Spinal cord (tissue), 10 donors: Measurements from ENCODE around the gene MAML3. TPM values are rescaled to one million over a fixed set of nuclear protein-coding genes. Genes with fewer than 3 reads are reported as not detected.
"Not testable (repeated sequence)": the region's sequence is repeated elsewhere in the genome, so short reads cannot be mapped to it uniquely, and the experiment has no call there.

Experiments
- DNase-seq, 6 donors: peaks; one replicate each; pipeline versions ENCODE4 v3.0.0 to v3.0.0-alpha.2; 2013 to 2015; ENCODE audit warnings: low spot score in 6 of 6, low read depth in 4 of 6
- H3K27ac ChIP-seq: one replicate; pipeline ENCODE4 v1.5.1; 2013; ENCODE audit warnings: low read depth, low read length, control low read depth
- H3K27me3 ChIP-seq: one replicate; pipeline ENCODE4 v1.6.1; 2013; ENCODE audit warnings: low read length; ENCODE audit not compliant: control insufficient read depth, insufficient read depth
- H3K36me3 ChIP-seq: one replicate; pipeline ENCODE4 v1.6.1; 2013; ENCODE audit warnings: low read length; ENCODE audit not compliant: control insufficient read depth, insufficient read depth
- H3K4me1 ChIP-seq: one replicate; pipeline ENCODE4 v1.6.1; 2013; ENCODE audit warnings: low read length; ENCODE audit not compliant: control insufficient read depth, insufficient read depth
- H3K4me3 ChIP-seq: one replicate; pipeline ENCODE4 v1.5.1; 2013; ENCODE audit warnings: low read depth, low read length, control low read depth
- H3K9me3 ChIP-seq: one replicate; pipeline ENCODE4 v1.6.1; 2013; ENCODE audit warnings: low read length; ENCODE audit not compliant: control insufficient read depth, insufficient read depth
- WGBS: methylation state at CpG from one replicate; pipeline ENCODE4 v1.1.5; 2013; ENCODE audit warnings: missing lambda C conversion rate; ENCODE audit not compliant: insufficient coverage; 5-methylcytosine and 5-hydroxymethylcytosine counted together
- polyA plus RNA-seq, 2 donors: library from polyadenylated mRNA; unstranded; fragments of 120-200 nt; gene quantifications; one replicate each; pipeline ENCODE4 v1.2.1, GENCODE V29; 2013; ENCODE audit not compliant: insufficient read length in 2 of 2
- total RNA-seq, 2 donors: library from RNA; depleted of rRNA in 1 of 2; stranded (reverse); fragments of 120-200 nt in 1 of 2; fragments of >200 nt in 1 of 2; gene quantifications; one replicate each; pipeline versions ENCODE4 v1.2.3 to v1.2.4, GENCODE V29; 2013 to 2014
- donor health status: healthy.

The MAML3 gene
- total and polyA plus RNA-seq, 4 donors = 6.0 to 11.0 (median 8.2) TPM

DNA sequence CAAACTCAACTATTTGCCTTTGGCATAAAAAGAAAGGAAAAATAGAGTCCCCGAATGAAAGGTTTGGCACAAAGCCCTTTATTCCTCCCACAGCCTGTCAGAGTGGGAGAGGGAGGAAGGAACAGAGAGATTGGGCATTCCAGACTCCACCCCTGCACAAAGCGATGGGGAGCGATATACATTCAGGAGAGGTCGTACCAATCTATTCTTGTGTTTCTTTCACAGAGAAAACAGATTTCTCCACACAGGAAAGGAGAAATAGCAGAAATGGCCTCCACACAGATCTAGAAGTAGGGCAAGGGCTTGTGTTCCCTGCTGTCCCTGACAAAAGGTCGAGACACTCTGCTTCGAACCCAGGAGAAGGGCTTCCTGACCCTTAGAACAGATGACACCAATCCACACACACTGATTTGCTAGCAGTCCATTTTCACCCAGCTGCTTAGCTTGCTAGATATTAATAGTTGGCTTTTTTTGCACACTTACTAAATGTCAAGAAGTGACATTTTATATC lies 197.4 kb downstream of the MAML3 start:
- Histone ChIP-seq H3K27me3 (peaks cover 2% of the 10 kb centered on the region), H3K9me3 (no peaks in the 10 kb centered on the region), H3K36me3 (no peaks in the 10 kb centered on the region), H3K27ac (peak overlapping the region; percentile 53), H3K4me3 (no peak overlapping the region), H3K4me1 (no peaks in the 10 kb centered on the region)
- WGBS = 100% methylated on average over 1 of the region's 6 CpGs
- peak in 2 of 6 donors; percentile 80 to 85 for DNase-seq

DNA sequence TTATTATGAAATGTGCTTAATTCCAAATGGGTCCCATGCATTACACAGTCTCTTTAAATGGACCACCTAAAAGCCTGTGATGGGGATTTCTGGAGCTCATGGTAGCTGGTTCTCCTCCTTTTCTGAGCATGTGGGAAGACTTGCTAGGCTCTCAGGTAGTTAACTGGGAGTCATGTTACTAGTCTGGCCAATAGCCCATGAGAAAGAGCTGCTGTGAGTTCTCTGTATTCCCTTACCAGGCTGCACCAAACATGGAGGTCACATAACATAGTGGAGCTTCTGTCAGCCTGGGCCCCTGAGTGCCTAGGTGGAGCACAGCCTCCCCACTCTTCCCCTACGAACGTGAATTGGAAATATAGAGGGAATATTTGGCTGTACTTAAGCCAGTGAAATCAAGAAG lies 198.4 kb downstream of the MAML3 start:
- Histone ChIP-seq H3K36me3 (no peaks in the 10 kb centered on the region), H3K4me1 (no peaks in the 10 kb centered on the region), H3K9me3 (no peaks in the 10 kb centered on the region), H3K27ac (no peak overlapping the region), H3K4me3 (no peak overlapping the region), H3K27me3 (peaks cover 2% of the 10 kb centered on the region)
- no peak for DNase-seq
- no CpG with 5 or more reads among the region's 2 CpGs for WGBS

DNA sequence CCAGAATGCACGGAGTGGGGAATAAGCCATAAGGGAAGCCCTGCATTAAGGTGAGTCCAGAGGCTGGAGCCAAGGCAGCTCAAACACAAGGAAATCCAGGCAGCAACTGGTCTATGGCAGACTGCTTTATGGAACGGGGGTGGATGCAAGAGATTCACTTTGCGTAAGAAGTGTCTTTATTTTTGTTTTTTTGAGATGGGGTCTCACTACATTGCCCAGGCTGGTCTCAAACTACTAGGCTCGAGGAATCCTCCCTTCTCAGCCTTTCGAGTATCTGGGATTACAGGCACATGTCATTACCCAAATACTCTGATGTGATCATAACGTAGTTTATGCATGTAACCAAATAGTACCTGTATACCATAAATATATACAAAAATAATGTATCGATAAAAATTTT lies 199.5 kb downstream of the MAML3 start:
- H3K27me3 ChIP-seq = peaks cover 2% of the 10 kb centered on the region
- no peaks in the 10 kb centered on the region for H3K9me3 ChIP-seq
- no peak overlapping the region for H3K27ac ChIP-seq
- DNase-seq = no peak
- no peaks in the 10 kb centered on the region for H3K4me1 ChIP-seq
- WGBS = no CpG with 5 or more reads among the region's 7 CpGs
- H3K36me3 ChIP-seq = no peaks in the 10 kb centered on the region
- no peak overlapping the region for H3K4me3 ChIP-seq

DNA sequence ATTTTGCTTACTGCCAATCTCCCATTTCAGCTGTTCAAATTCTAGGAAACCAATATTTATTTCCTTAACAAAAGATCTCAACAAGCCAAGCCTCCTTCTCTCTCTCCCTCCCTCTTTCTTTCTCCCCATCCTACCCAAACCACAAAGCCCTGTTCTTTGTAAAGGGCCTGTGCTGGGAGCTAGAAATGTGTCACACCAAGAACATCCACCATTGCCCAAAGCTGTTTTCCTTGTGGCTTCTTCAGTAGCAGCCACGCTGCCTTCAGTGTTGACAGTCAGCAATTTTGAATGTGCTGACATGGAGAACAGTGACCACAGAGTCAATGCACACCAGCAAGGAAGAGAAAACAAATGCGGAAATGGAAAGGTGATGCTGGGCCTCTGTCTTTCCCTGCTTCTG lies 203.0 kb downstream of the MAML3 start:
- no peaks in the 10 kb centered on the region for H3K27me3 ChIP-seq
- H3K9me3 ChIP-seq = no peaks in the 10 kb centered on the region
- H3K36me3 ChIP-seq = no peaks in the 10 kb centered on the region
- H3K27ac ChIP-seq = no peak overlapping the region
- H3K4me1 ChIP-seq = no peaks in the 10 kb centered on the region
- H3K4me3 ChIP-seq = no peak overlapping the region
- DNase-seq = no peak
- WGBS = 86% methylated on average over 2 of the region's 2 CpGs

DNA sequence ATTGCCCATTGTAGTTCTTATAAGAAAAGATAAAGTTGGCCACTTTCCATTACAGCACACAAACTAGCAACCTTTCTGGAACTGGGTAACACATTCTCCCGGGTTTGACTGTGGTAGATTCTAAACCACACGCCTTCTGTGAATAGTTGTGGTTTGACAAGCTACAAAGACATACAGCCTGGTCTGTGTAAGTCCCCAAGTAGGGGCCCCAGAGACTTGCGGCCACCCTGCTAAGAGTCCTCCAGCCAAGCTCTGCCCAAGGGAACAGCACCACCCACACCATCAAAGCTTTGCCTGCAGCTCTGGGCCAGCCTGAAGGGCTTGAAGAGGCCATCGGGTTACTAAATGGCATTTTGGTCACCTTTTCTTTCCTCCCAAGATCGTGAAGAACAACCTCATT lies 203.4 kb downstream of the MAML3 start:
- Histone ChIP-seq H3K4me1 (no peaks in the 10 kb centered on the region), H3K4me3 (no peak overlapping the region), H3K27ac (no peak overlapping the region), H3K27me3 (no peaks in the 10 kb centered on the region), H3K9me3 (no peaks in the 10 kb centered on the region), H3K36me3 (no peaks in the 10 kb centered on the region)
- no peak for DNase-seq
- WGBS = 84% methylated on average over 3 of the region's 5 CpGs

DNA sequence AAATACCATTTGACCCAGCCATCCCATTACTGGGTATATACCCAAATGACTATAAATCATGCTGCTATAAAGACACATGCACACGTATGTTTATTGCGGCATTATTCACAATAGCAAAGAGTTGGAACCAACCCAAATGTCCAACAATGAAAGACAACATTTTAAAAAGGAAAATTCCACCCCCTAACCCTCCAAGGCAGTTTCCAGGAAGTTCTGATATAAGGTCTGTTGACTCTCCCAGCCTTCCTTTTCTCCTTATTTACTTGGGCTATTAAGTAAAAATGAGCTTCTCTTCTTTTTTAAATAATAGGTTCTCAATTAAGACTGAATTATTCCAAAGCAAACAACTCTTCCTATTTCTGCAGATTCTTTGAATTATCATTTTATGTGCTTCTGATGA lies 209.1 kb downstream of the MAML3 start:
- DNase-seq, H3K27ac ChIP-seq, H3K4me3 ChIP-seq, H3K27me3 ChIP-seq, H3K36me3 ChIP-seq, H3K9me3 ChIP-seq, H3K4me1 ChIP-seq: not testable (repeated sequence)
- no CpG with 5 or more reads among the region's 2 CpGs for whole genome bisulfite sequencing

DNA sequence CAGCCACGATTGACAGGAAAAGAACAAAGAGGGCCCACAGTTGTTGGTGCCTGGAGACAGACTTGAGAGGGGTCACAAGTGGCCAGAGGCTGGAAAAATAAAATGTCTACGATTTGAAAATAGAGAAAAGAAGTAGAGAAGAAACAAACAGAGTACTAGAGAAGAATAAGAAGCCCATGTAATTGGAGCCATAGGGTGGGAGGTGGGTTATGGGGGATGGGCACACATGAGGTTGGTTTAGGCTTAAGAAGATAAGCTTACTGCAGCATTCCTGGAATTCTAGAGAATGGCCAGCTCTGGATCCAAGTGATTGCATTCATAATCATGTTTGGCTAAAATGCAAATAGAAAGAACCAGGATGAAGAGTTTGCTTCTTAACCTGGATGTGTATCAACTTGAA lies 210.7 kb downstream of the MAML3 start:
- H3K27ac ChIP-seq = no peak overlapping the region
- no peaks in the 10 kb centered on the region for H3K36me3 ChIP-seq
- no peak for DNase-seq
- H3K27me3 ChIP-seq = no peaks in the 10 kb centered on the region
- no peaks in the 10 kb centered on the region for H3K9me3 ChIP-seq
- WGBS = 55% methylated on average over 1 of the region's 2 CpGs
- H3K4me1 ChIP-seq = no peaks in the 10 kb centered on the region
- H3K4me3 ChIP-seq = no peak overlapping the region

DNA sequence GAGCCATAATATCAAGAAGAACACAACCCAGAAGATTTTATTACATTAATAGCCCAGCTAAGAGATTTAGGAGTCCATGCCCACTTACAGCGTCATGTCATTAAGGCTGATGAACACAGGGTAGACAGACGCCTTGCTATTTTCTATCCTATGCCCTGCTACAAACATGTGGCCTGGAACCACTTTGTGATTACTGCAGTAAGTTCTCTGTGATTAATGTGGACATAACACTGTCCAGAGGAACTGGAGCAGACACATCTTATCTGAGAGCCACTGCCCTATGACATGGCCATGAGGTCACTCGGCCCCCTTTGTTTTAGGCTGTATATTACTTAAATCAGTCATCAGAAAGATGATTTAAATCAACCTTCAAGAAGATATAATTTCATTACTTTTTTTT lies 211.7 kb downstream of the MAML3 start:
- Histone ChIP-seq H3K36me3 (no peaks in the 10 kb centered on the region), H3K27ac (no peak overlapping the region), H3K4me1 (no peaks in the 10 kb centered on the region), H3K27me3 (no peaks in the 10 kb centered on the region), H3K9me3 (no peaks in the 10 kb centered on the region), H3K4me3 (no peak overlapping the region)
- peak in 1 of 6 donors; percentile 63 for DNase-seq
- 86% methylated on average over 1 of the region's 3 CpGs for WGBS

DNA sequence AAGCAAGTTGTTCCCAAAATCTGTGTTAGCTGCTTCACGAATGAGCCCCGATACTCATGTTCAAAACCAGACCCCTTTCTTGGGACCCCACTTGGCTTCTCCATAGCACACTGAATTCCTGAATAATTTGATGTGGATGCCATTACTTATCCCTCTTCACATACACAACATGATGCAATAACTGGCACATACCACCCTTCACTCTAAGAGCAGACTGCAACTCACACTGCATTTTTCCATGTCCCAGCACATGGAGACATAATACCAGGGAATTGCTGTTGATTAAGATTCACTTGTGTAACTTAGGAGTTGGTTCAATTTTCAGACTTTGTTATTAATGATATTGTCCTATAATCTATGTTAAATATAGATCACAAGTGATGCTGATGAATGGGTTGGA lies 213.4 kb downstream of the MAML3 start:
- no peaks in the 10 kb centered on the region for H3K9me3 ChIP-seq
- DNase-seq = no peak
- WGBS = 100% methylated on average over 2 of the region's 2 CpGs
- no peaks in the 10 kb centered on the region for H3K27me3 ChIP-seq
- H3K4me1 ChIP-seq = no peaks in the 10 kb centered on the region
- no peaks in the 10 kb centered on the region for H3K36me3 ChIP-seq
- no peak overlapping the region for H3K27ac ChIP-seq
- no peak overlapping the region for H3K4me3 ChIP-seq

DNA sequence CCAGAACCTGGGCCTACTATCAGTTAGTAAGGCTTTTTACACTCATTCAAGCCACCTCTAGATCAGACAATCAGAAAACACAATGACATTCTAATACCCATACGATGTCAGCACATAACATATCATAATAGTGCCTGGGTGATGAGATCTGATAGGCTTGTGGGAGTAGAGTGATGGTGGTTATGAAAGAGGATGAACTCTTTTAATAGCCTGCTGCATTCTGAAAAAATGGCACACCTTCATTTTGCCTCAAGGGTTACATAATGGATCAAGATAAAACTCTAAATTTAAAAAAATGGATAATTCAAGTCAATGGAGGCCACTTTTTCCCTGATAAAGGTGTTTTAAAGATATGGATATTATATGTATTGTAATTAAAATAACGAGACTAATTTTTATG lies 215.6 kb downstream of the MAML3 start:
- H3K4me3 ChIP-seq = no peak overlapping the region
- no peaks in the 10 kb centered on the region for H3K9me3 ChIP-seq
- no CpG with 5 or more reads among the region's 2 CpGs for WGBS
- no peaks in the 10 kb centered on the region for H3K36me3 ChIP-seq
- H3K27ac ChIP-seq = no peak overlapping the region
- H3K27me3 ChIP-seq = no peaks in the 10 kb centered on the region
- DNase-seq = no peak
- H3K4me1 ChIP-seq = peaks cover 2% of the 10 kb centered on the region
